SW 1271 (cell line): ENCODE data around the gene DHRSX.
"Not testable (repeated sequence)": the region's sequence is repeated elsewhere in the genome, so short reads cannot be mapped to it uniquely, and the experiment has no call there.

ENCODE experiments used
- DNase-seq, 2 experiments: peaks; one replicate each; lab custom pipeline; 2025; lab: John Stamatoyannopoulos, UW

The DHRSX gene

GRCh38 chrX:2519638-2520037, 18.9 kb upstream of the DHRSX start:
- DNase-seq, result not testable (repeated sequence)

- no peak for DNase-seq
Observed at GRCh38 chrX:2517055-2517454, 16.3 kb upstream of the DHRSX start.

- DNase-seq, result no peak
Observed at GRCh38 chrX:2516623-2517022, 15.8 kb upstream of the DHRSX start.

GRCh38 chrX:2514131-2514530, 13.4 kb upstream of the DHRSX start:
- no peak for DNase-seq

- DNase-seq, result no peak
Observed at GRCh38 chrX:2513121-2513664, 12.4 kb upstream of the DHRSX start.

GRCh38 chrX:2512501-2512900, 11.7 kb upstream of the DHRSX start:
- no peak for DNase-seq

- DNase-seq, result no peak
Observed at GRCh38 chrX:2511326-2511725, 10.6 kb upstream of the DHRSX start.

- DNase-seq, result no peak
Observed at GRCh38 chrX:2508648-2509335, 8.0 kb upstream of the DHRSX start.

GRCh38 chrX:2507904-2508627, 7.3 kb upstream of the DHRSX start:
- no peak for DNase-seq

- no peak for DNase-seq
Observed at GRCh38 chrX:2507196-2507595, 6.4 kb upstream of the DHRSX start.

GRCh38 chrX:2505341-2505740, 4.6 kb upstream of the DHRSX start:
- not testable (repeated sequence) for DNase-seq

GRCh38 chrX:2504706-2505332, 4.0 kb upstream of the DHRSX start:
- no peak for DNase-seq

- no peak for DNase-seq
Observed at GRCh38 chrX:2503591-2504500, 3.1 kb upstream of the DHRSX start.

GRCh38 chrX:2502668-2503519, 2.1 kb upstream of the DHRSX start:
- DNase-seq, result no peak

- DNase-seq, result no peak
Observed at GRCh38 chrX:2502120-2502667, 1.4 kb upstream of the DHRSX start.

- no peak for DNase-seq
Observed at GRCh38 chrX:2501559-2502102, 855 bp upstream of the DHRSX start.

- no peak for DNase-seq
Observed at GRCh38 chrX:2500091-2500802, 529 bp downstream of the DHRSX start.

- DNase-seq, result no peak
Observed at GRCh38 chrX:2499507-2499906, 1.3 kb downstream of the DHRSX start.

GRCh38 chrX:2498781-2499302, 1.9 kb downstream of the DHRSX start:
- no peak for DNase-seq
